Myometrial cell (primary cell): ENCODE results near the gene POLE3. TPM values are rescaled to one million over a fixed set of nuclear protein-coding genes. Genes with fewer than 3 reads are reported as not detected.

Experiments used
- total RNA-seq: library from RNA; depleted of rRNA; stranded (reverse); fragments of >200 nt; gene quantifications from 2 replicates; pipeline ENCODE4 v1.2.3, GENCODE V29; 2015

POLE3 gene, protein sequence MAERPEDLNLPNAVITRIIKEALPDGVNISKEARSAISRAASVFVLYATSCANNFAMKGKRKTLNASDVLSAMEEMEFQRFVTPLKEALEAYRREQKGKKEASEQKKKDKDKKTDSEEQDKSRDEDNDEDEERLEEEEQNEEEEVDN
- total RNA-seq, result 55.6 and 59.1 TPM in 2 replicates

DNA sequence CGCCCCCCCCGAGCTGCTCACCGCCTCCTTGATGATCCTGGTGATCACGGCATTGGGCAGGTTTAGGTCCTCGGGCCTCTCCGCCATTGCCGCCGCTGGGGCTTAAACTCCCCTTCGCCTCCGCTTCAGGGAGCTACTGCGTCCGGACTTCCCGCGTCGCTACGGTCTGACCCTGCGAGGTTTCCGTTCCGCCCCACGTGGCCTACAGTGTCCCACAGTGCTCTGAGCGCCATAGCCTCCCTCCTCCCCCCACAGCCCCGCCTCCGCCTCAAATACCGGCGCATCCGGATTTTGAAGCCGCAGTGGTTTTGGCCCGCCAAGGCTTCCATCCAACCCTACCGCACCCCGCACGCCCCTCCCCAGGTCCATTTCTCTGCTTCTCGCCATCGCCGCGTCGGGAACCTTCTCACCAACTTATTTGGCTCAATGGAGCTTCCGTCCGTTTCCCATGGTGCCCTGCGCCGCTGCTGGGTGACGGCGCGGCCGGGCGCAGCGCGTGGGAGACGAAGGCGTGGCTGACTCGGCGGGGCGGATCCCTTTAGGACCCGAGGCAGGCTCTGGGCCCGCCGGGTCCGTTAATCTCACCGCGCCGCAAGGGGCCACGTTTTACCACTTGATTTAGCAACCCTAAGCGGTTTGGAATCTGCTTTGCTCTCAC, at the start of gene POLE3, which contains the start of gene C9orf43:
Gene POLE3, minus strand, starts transcription at position 469 of the 658 bp plus-strand sequence. Its CDS starts 382 bp downstream, at position 87.
Gene C9orf43, plus strand, starts transcription at position 541 of the 658 bp plus-strand sequence. CDS start 2,747 bp downstream, outside the sequence.

DNA sequence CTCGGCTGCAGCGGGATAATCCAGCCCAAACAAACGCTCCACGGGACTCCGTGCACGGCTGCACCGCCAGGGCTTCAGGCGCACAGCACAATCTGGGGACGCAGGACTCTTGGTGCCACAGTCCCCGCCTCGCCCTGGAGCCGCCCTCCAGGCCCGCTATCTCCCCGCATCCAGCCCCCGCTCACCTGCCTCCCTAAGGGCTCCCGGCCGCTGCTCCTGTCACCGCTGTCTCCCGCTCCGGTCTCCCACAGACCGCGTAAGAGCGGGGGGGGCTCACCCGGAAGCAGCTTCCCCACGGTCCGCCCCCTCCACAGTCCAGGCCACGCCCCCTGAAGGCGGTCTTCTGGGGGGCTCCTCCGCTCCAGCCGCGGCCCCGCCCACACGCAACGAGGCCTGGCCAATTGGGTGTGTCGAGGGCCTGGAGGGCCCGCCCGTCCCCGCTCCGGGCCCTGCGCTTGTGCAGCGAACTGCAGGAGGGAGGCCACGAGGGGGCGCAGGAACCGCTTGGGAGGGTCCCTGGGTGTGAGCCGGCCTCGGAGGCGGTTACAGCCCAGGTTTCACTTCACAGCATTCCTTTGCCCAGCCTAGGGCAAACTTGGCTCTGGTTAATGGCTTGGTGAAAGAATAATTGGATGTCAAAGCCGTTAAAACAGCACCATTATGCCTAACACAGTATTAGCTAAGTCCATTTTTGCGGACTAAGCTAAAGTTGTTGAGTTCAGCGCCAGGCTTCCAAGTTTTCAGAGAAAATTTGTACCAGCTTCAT, 9.3 kb downstream of the POLE3 start, which contains the start of gene ALAD:
Gene ALAD, minus strand, starts transcription at position 258 of the 766 bp plus-strand sequence. CDS start 7,725 bp downstream, outside the sequence.

DNA sequence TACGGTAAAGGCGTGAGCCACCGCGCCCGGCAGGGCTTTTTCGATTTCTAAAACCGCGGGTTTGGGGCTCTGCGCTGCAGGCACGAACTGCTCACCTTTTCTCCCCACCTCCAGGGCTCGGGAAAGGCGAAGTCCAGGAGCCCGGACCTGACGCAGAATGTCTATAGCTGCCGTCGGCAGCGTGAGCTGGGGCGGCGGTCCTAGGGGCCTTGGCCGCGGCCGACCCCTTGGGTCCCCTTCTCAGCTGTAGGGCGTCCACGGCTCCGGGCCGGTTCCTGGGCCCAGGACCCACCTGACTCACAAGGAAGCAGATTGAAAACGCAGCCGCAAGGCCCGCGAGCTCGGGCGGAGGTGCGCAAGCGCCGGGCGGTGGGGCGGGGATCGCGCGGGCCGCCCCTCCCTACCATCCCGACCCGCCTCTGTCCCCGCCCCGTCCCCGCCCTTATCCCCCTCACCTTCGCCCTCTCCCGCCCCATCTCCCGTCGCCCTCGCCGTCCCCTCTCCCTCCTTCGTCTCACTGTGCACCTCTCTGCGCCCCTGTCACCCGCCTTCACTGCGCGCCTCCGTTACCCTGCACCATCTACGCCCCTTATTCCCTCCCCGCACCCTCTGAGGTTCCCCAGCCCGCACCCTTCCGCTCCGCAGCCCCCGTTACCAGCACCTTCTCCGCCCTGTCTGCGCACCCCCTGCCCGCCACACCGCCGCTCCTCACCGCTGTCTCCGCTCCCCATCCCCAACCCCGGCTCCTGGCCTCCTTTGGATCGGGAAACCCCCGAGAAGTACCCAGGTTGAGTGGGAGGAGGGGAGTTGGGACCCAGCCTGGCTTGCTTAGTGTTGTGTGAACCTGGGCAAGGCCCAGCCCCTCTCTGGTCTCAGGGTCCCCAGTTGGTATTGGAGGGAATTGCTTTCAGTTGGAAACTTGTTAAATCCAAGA, 33.6 kb downstream of the POLE3 start, which contains the start of gene HDHD3:
Gene HDHD3, minus strand, starts transcription at position 353 of the 934 bp plus-strand sequence. CDS start 2,632 bp downstream, outside the sequence.

Other genes with a start within 250 kb of the POLE3 start
- 12.4 and 21.3 TPM in 2 replicates for gene FKBP15, start 189.4 kb downstream of the POLE3 start, total RNA-seq
- gene SLC31A1, start 189.1 kb downstream of the POLE3 start, total RNA-seq, result 29.7 and 36.0 TPM in 2 replicates
- gene CDC26, start 135.1 kb downstream of the POLE3 start, total RNA-seq, result 30.0 and 39.5 TPM in 2 replicates
- 22.5 and 27.8 TPM in 2 replicates for gene PRPF4, start 135.0 kb downstream of the POLE3 start, total RNA-seq
- gene RNF183, start 107.3 kb downstream of the POLE3 start, total RNA-seq, result not detected in 2 replicates
- gene WDR31, start 70.4 kb downstream of the POLE3 start, total RNA-seq, result 0.29 and 2.1 TPM in 2 replicates
- gene BSPRY, start 61.1 kb downstream of the POLE3 start, total RNA-seq, result not detected in 2 replicates
- gene HDHD3, start 33.7 kb downstream of the POLE3 start, total RNA-seq, result 7.5 and 8.9 TPM in 2 replicates
- gene ALAD, start 9.4 kb downstream of the POLE3 start, total RNA-seq, result 16.1 and 16.7 TPM in 2 replicates
- gene C9orf43, start 72 bp upstream of the POLE3 start, total RNA-seq, result 0.18 TPM in 1 of 2 replicates, not detected in the other
- gene RGS3, start 53.1 kb upstream of the POLE3 start, total RNA-seq, result 35.6 and 35.7 TPM in 2 replicates